Right atrium auricular region (tissue), 2 donors: ENCODE measurements around the gene ITGBL1. TPM values are rescaled to one million over a fixed set of nuclear protein-coding genes. Genes with fewer than 3 reads are reported as not detected.

Source experiments
- DNase-seq: peaks from one replicate; pipeline ENCODE4 v3.0.0-alpha.2; 2019; ENCODE audit warnings: low spot score
- H3K27ac ChIP-seq, 2 donors: fragments of 200-600 bp; sonication (generic); 1 replicate in 1 of 2; 2 replicates in 1 of 2; pipeline ENCODE4 v1.5.1; 2016 to 2019
- H3K27me3 ChIP-seq, 2 donors: fragments of 200-600 bp; sonication (generic); one replicate each; pipeline versions ENCODE4 v1.5.1 to v1.6.0; 2017 to 2019
- H3K36me3 ChIP-seq: fragments of 200-600 bp; sonication (generic); one replicate; pipeline ENCODE4 v1.5.1; 2016
- H3K4me1 ChIP-seq, 2 donors: fragments of 200-600 bp; sonication (generic); one replicate each; pipeline versions ENCODE4 v1.5.1 to v1.6.0; 2017 to 2019
- H3K4me3 ChIP-seq, 2 donors: fragments of 200-600 bp; sonication (generic); 1 replicate in 1 of 2; 2 replicates in 1 of 2; pipeline ENCODE4 v1.5.1; 2017 to 2019; ENCODE audit warnings: mild to moderate bottlenecking in 1 of 2, moderate library complexity in 1 of 2
- H3K9me3 ChIP-seq, 2 donors: fragments of 200-600 bp; sonication (generic); one replicate each; pipeline ENCODE4 v1.5.1; 2019
- CTCF ChIP-seq, 2 donors: fragments of 200-600 bp; sonication (generic); IDR thresholded peaks; one replicate each; pipeline ENCODE4 v1.5.1; 2019; ENCODE audit warnings: antibody characterized with exemption in 2 of 2
- total RNA-seq, 2 donors: library from RNA; depleted of rRNA; stranded (reverse); fragments of >200 nt; gene quantifications; one replicate each; pipeline ENCODE4 v1.1.0, GENCODE V29; 2016

ITGBL1 gene
- total RNA-seq, 2 donors from 2014 or later = 2.4 to 5.4 TPM

GRCh38 chr13:101523154-101524131 is 71.0 kb downstream of the ITGBL1 start:
- Histone ChIP-seq H3K9me3 (no peaks in the 10 kb centered on the region), H3K4me3 (no peak overlapping the region), H3K36me3 (no peaks in the 10 kb centered on the region), H3K27me3 (no peaks in the 10 kb centered on the region), H3K4me1 (no peaks in the 10 kb centered on the region), H3K27ac (peak overlapping the region in 1 of 2 donors; percentile 27)
- TF ChIP-seq CTCF (IDR thresholded peaks at IDR 0.05) = no peak
- peak; percentile 65 for DNase-seq

- no peak for TF ChIP-seq CTCF (IDR thresholded peaks at IDR 0.05)
- Histone ChIP-seq H3K4me3 (no peak overlapping the region), H3K27ac (no peak overlapping the region), H3K4me1 (no peaks in the 10 kb centered on the region), H3K36me3 (no peaks in the 10 kb centered on the region), H3K27me3 (no peaks in the 10 kb centered on the region), H3K9me3 (no peaks in the 10 kb centered on the region)
- no peak for DNase-seq
Observed at GRCh38 chr13:101527130-101527529, 74.7 kb downstream of the ITGBL1 start.

- no peaks in the 10 kb centered on the region for H3K36me3 ChIP-seq
- H3K27ac ChIP-seq = no peak overlapping the region
- no peaks in the 10 kb centered on the region for H3K27me3 ChIP-seq
- DNase-seq = no peak
- no peaks in the 10 kb centered on the region for H3K9me3 ChIP-seq
- TF ChIP-seq CTCF (IDR thresholded peaks at IDR 0.05) = no peak
- no peak overlapping the region for H3K4me3 ChIP-seq
- no peaks in the 10 kb centered on the region for H3K4me1 ChIP-seq
Observed at GRCh38 chr13:101529422-101529821, 76.9 kb downstream of the ITGBL1 start.

GRCh38 chr13:101530293-101530692 is 77.8 kb downstream of the ITGBL1 start:
- DNase-seq = no peak
- Histone ChIP-seq H3K4me1 (no peaks in the 10 kb centered on the region), H3K27ac (no peak overlapping the region), H3K9me3 (no peaks in the 10 kb centered on the region), H3K36me3 (no peaks in the 10 kb centered on the region), H3K27me3 (no peaks in the 10 kb centered on the region), H3K4me3 (no peak overlapping the region)
- TF ChIP-seq CTCF (IDR thresholded peaks at IDR 0.05) = no peak

- Histone ChIP-seq H3K27me3 (no peaks in the 10 kb centered on the region), H3K27ac (no peak overlapping the region)
- no peak for DNase-seq
Observed at GRCh38 chr13:101535192-101535746, 82.8 kb downstream of the ITGBL1 start.

More at GRCh38 chr13:101535192-101535746, 82.8 kb downstream of the ITGBL1 start:
- no peak for TF ChIP-seq CTCF (IDR thresholded peaks at IDR 0.05)
- Histone ChIP-seq H3K9me3 (no peaks in the 10 kb centered on the region), H3K36me3 (no peaks in the 10 kb centered on the region), H3K4me1 (no peaks in the 10 kb centered on the region), H3K4me3 (no peak overlapping the region)
